Natural killer cell (primary cell): ENCODE measurements around the gene ACOT4. TPM values are rescaled to one million over a fixed set of nuclear protein-coding genes. Genes with fewer than 3 reads are reported as not detected.

Experiments used
- ATAC-seq, 3 donors: fragments of 150-1000 bp in 2 of 3; fragments of 200-7000 bp in 1 of 3; cut with Tn5 transposase; 1 replicate in 1 of 3; 2 replicates in 2 of 3; pipeline ENCODE4 v1.10.0; 2021; ENCODE audit warnings: mild to moderate bottlenecking in 2 of 3, moderate library complexity in 2 of 3
- DNase-seq, 2 donors: peaks; one replicate each; pipeline versions ENCODE4 v3.0.0 to v3.0.0-alpha.2; 2013 to 2021; ENCODE audit warnings: mixed read lengths in 1 of 2
- H3K27ac ChIP-seq: one replicate; pipeline ENCODE4 v1.5.1; 2013; ENCODE audit warnings: mild to moderate bottlenecking, low read length
- H3K27me3 ChIP-seq: one replicate; pipeline ENCODE4 v1.6.1; 2013; ENCODE audit warnings: low read length; ENCODE audit not compliant: control insufficient read depth, insufficient read depth
- H3K36me3 ChIP-seq: one replicate; pipeline ENCODE4 v1.6.1; 2013; ENCODE audit warnings: low read length; ENCODE audit not compliant: control insufficient read depth, insufficient read depth
- H3K4me1 ChIP-seq: one replicate; pipeline ENCODE4 v1.6.1; 2013; ENCODE audit warnings: low read length; ENCODE audit not compliant: control insufficient read depth, insufficient read depth
- H3K4me3 ChIP-seq: one replicate; pipeline ENCODE4 v1.5.1; 2013; ENCODE audit warnings: low read length
- H3K9me3 ChIP-seq: one replicate; pipeline ENCODE4 v1.6.1; 2013; ENCODE audit warnings: low read length; ENCODE audit not compliant: control insufficient read depth, insufficient read depth
- H3K27ac Mint-ChIP-seq, 2 donors: one replicate each; pipeline ENCODE4 v1.8.0; 2022; ENCODE audit warnings: mild to moderate bottlenecking in 2 of 2, mixed read lengths in 2 of 2, moderate library complexity in 1 of 2
- H3K27me3 Mint-ChIP-seq, 2 donors: one replicate each; pipeline ENCODE4 v1.8.0; 2022; ENCODE audit warnings: low read depth in 2 of 2, mixed read lengths in 2 of 2
- H3K36me3 Mint-ChIP-seq: one replicate; pipeline ENCODE4 v1.8.0; 2022; ENCODE audit warnings: mixed read lengths
- H3K4me1 Mint-ChIP-seq, 2 donors: one replicate each; pipeline ENCODE4 v1.8.0; 2022; ENCODE audit warnings: mixed read lengths in 2 of 2
- H3K4me3 Mint-ChIP-seq: one replicate; pipeline ENCODE4 v1.8.0; 2022; ENCODE audit warnings: mild to moderate bottlenecking, moderate library complexity, mixed read lengths
- H3K9me3 Mint-ChIP-seq, 2 donors: one replicate each; pipeline ENCODE4 v1.8.0; 2022; ENCODE audit warnings: mixed read lengths in 2 of 2
- CTCF ChIP-seq: fragments of 200-600 bp; IDR thresholded peaks from one replicate; pipeline ENCODE4 v1.8.0; 2022; ENCODE audit warnings: antibody characterized with exemption
- WGBS: methylation state at CpG from one replicate; pipeline ENCODE4 v1.1.7; 2013; ENCODE audit warnings: missing lambda C conversion rate; ENCODE audit not compliant: insufficient coverage; 5-methylcytosine and 5-hydroxymethylcytosine counted together
- intact Hi-C: fragments of 100-400 bp; cut with micrococcal nuclease; formaldehyde crosslinking; loops from one replicate; pipeline ENCODE4 v1.14.2; 2022
- total RNA-seq, 4 donors: library from RNA; stranded (reverse); fragments of 120-200 nt in 1 of 4; gene quantifications; one replicate each; pipeline versions ENCODE4 v1.2.3 to v1.2.4, GENCODE V29; 2013 to 2022

ACOT4 gene
- total RNA-seq, 3 donors from 2014 or later (not counting 1 experiment from before 2014, with no cell fraction given) = 2.3 to 3.0 (median 2.6) TPM

GRCh38 chr14:73607241-73607640, 15.6 kb downstream of the ACOT4 start:
- Mint-ChIP-seq H3K27me3 (no peaks in the 10 kb centered on the region), H3K36me3 (no peaks in the 10 kb centered on the region), H3K4me3 (no peak overlapping the region), H3K27ac (no peak overlapping the region), H3K4me1 (no peaks in the 10 kb centered on the region), H3K9me3 (no peaks in the 10 kb centered on the region)
- Histone ChIP-seq H3K36me3 (no peaks in the 10 kb centered on the region), H3K27ac (no peak overlapping the region), H3K9me3 (no peaks in the 10 kb centered on the region), H3K4me3 (no peak overlapping the region), H3K4me1 (peaks cover 5% of the 10 kb centered on the region), H3K27me3 (no peaks in the 10 kb centered on the region)
- no peak for DNase-seq
- intact Hi-C loops = no loop called here
- WGBS = 88% methylated on average over 1 of the region's 1 CpG
- no peak for ATAC-seq
- no peak for TF ChIP-seq CTCF

- Histone ChIP-seq H3K27me3 (no peaks in the 10 kb centered on the region), H3K9me3 (no peaks in the 10 kb centered on the region), H3K27ac (no peak overlapping the region), H3K4me3 (no peak overlapping the region), H3K4me1 (peaks cover 10% of the 10 kb centered on the region), H3K36me3 (no peaks in the 10 kb centered on the region)
- intact Hi-C loops = no loop called here
- H3K9me3 Mint-ChIP-seq = no peaks in the 10 kb centered on the region
- no peak overlapping the region for H3K4me3 Mint-ChIP-seq
- no peak for TF ChIP-seq CTCF
- H3K36me3 Mint-ChIP-seq = no peaks in the 10 kb centered on the region
- ATAC-seq (no peak), DNase-seq (no peak)
- no peaks in the 10 kb centered on the region for H3K27me3 Mint-ChIP-seq
- 84% methylated on average over 2 of the region's 2 CpGs for WGBS
- H3K27ac Mint-ChIP-seq = no peak overlapping the region
- H3K4me1 Mint-ChIP-seq = peaks cover 6 to 7% of the 10 kb centered on the region in 2 donors
Observed at GRCh38 chr14:73610687-73611086, 19.0 kb downstream of the ACOT4 start.

- ATAC-seq = peak; percentile 92 to 93 (median 92)
Observed at GRCh38 chr14:73612339-73613045, 20.8 kb downstream of the ACOT4 start, which contains the start of gene ACOT6. Gene ACOT6 (plus strand): TSS chr14:73612517. CDS start chr14:73612572, 55 bp downstream.

More at GRCh38 chr14:73612339-73613045, 20.8 kb downstream of the ACOT4 start, which contains the start of gene ACOT6:
- H3K4me1 ChIP-seq = peaks cover 10% of the 10 kb centered on the region
- under 1% methylated on average over 84 of the region's 84 CpGs for WGBS
- no peaks in the 10 kb centered on the region for H3K9me3 Mint-ChIP-seq
- H3K27ac Mint-ChIP-seq = peak within 1 kb of the TSS; percentile 80 to 83
- peaks cover 6 to 7% of the 10 kb centered on the region in 2 donors for H3K4me1 Mint-ChIP-seq
- no peak for TF ChIP-seq CTCF
- H3K27me3 ChIP-seq = no peaks in the 10 kb centered on the region
- H3K9me3 ChIP-seq = no peaks in the 10 kb centered on the region
- H3K4me3 Mint-ChIP-seq = peak within 1 kb of the TSS; percentile 91
- no peaks in the 10 kb centered on the region for H3K27me3 Mint-ChIP-seq
- peak within 1 kb of the TSS; percentile 83 for H3K27ac ChIP-seq
- DNase-seq = peak; percentile 68 to 86
- no peaks in the 10 kb centered on the region for H3K36me3 ChIP-seq
- intact Hi-C loops = no loop called here
- H3K4me3 ChIP-seq = peak within 1 kb of the TSS; percentile 58
- H3K36me3 Mint-ChIP-seq = no peaks in the 10 kb centered on the region
